K562 (cell line): Measurements from ENCODE around the gene FAHD2A. TPM values are rescaled to one million over a fixed set of nuclear protein-coding genes. Genes with fewer than 3 reads are reported as not detected.

Source experiments
- ATAC-seq: fragments of 200-7000 bp; cut with Tn5 transposase; 3 replicates; pipeline ENCODE4 v1.9.1; 2020; ENCODE audit warnings: moderate library complexity
- BruUV-seq: library from RNA; stranded (reverse); fragments of 400-500 nt; replicated peaks from 2 replicates; lab custom pipeline; 2021; lab: Mats Ljungman, UMichigan
- CTCF ChIA-PET: fragments of 300-600 bp; formaldehyde crosslinking; extraction: SDS; loops from one replicate; lab custom pipeline; 2021; ENCODE audit warnings: low intra/inter-chr PET ratio; lab: Yijun Ruan, JAX
- POLR2A ChIA-PET: fragments of 300-600, 350-650 bp; sonication (Branson Sonifier 250); formaldehyde crosslinking; extraction: SDS; loops from one replicate; lab custom pipeline; 2021; ENCODE audit warnings: antibody characterized with exemption, inconsistent platforms; lab: Yijun Ruan, JAX
- DNase-seq, 4 experiments: peaks; one replicate each; pipeline versions ENCODE4 v3.0.0 to v3.0.0-alpha.2; 2011 to 2018; ENCODE audit warnings: low spot score in 3 of 4, mixed read lengths in 3 of 4; ENCODE audit errors: extremely low read depth in 1 of 4
- FAIRE-seq: peaks from 2 replicates; lab custom pipeline; 2011; peaks lifted over from hg19 to GRCh38; lab: Jason Lieb, UNC
- H2AFZ ChIP-seq: 2 replicates; pipeline ENCODE4 v1.6.0; 2011; ENCODE audit warnings: low read depth, low read length, control low read depth, inconsistent platforms
- H3K27ac ChIP-seq: fragments of 200-600 bp; 3 replicates; pipeline ENCODE4 v1.8.0; 2011; ENCODE audit warnings: low read depth, mild to moderate bottlenecking, control low read depth, inconsistent platforms, low read length, moderate library complexity, mixed read lengths; ENCODE audit errors: extremely low read depth
- H3K27me3 ChIP-seq, 2 experiments: fragments of 300-600 bp in 1 of 2; 2 replicates in 1 of 2; 3 replicates in 1 of 2; pipeline versions ENCODE4 v1.6.0 to v1.8.0; 2011; ENCODE audit warnings: inconsistent platforms in 2 of 2, low read length in 2 of 2, mild to moderate bottlenecking in 1 of 2, mixed read lengths in 1 of 2, moderate library complexity in 1 of 2; ENCODE audit not compliant: control insufficient read depth in 2 of 2, insufficient read depth in 2 of 2
- H3K36me3 ChIP-seq: fragments of 300-600 bp; 3 replicates; pipeline ENCODE4 v1.8.0; 2011; ENCODE audit warnings: mild to moderate bottlenecking, low read length, inconsistent platforms; ENCODE audit not compliant: control insufficient read depth, insufficient read depth
- H3K4me1 ChIP-seq, 2 experiments: fragments of 200-600 bp in 1 of 2; replicated peaks in 1 of 2; 2 replicates in 1 of 2; 3 replicates in 1 of 2; pipeline versions ENCODE4 v1.5.1 to v1.8.0; 2011; ENCODE audit warnings: inconsistent platforms in 2 of 2, low read length in 2 of 2, mild to moderate bottlenecking in 1 of 2, mixed read lengths in 1 of 2, moderate library complexity in 1 of 2; ENCODE audit not compliant: control insufficient read depth in 2 of 2, insufficient read depth in 2 of 2
- H3K4me2 ChIP-seq: 2 replicates; pipeline ENCODE4 v1.6.1; 2011; ENCODE audit warnings: low read length, control low read depth, inconsistent platforms, mixed read lengths; ENCODE audit not compliant: insufficient read depth
- H3K4me3 ChIP-seq: fragments of 200-600 bp; sonication (generic), shearing (Covaris generic); 2 replicates; pipeline ENCODE4 v1.5.1; 2016; ENCODE audit warnings: control low read depth, inconsistent platforms
- H3K79me2 ChIP-seq: fragments of 200-600 bp; 3 replicates; pipeline ENCODE4 v1.8.0; 2011; ENCODE audit warnings: low read length, inconsistent platforms; ENCODE audit not compliant: control insufficient read depth, insufficient read depth
- H3K9ac ChIP-seq, 2 experiments: 2 replicates each; pipeline versions ENCODE4 v1.6.0 to v1.6.1; 2011; ENCODE audit warnings: low read depth in 2 of 2, low read length in 2 of 2, control low read depth in 1 of 2, inconsistent platforms in 1 of 2, mild to moderate bottlenecking in 1 of 2, mixed read lengths in 1 of 2; ENCODE audit not compliant: insufficient read depth in 1 of 2
- H3K9me1 ChIP-seq: one replicate; pipeline ENCODE4 v1.6.0; 2011; ENCODE audit warnings: inconsistent platforms, mild to moderate bottlenecking, low read length, moderate library complexity; ENCODE audit not compliant: control insufficient read depth, insufficient read depth
- H3K9me3 ChIP-seq: replicated peaks from 2 replicates; pipeline ENCODE4 v1.5.1; 2011; ENCODE audit warnings: low read depth, low read length, inconsistent platforms; ENCODE audit not compliant: control insufficient read depth, insufficient read depth
- H4K20me1 ChIP-seq: replicated peaks from 2 replicates; pipeline ENCODE4 v1.6.1; 2011; ENCODE audit warnings: low read length, inconsistent platforms, mixed read lengths; ENCODE audit not compliant: control insufficient read depth, insufficient read depth
- ARHGAP35 ChIP-seq: fragments of 450-650 bp; IDR thresholded peaks from 2 replicates; pipeline ENCODE4 v1.6.1; 2018; ENCODE audit not compliant: partially characterized antibody
- BCOR ChIP-seq: fragments of 450-650 bp; IDR thresholded peaks from 2 replicates; pipeline ENCODE4 v1.6.1; 2016
- CEBPB ChIP-seq: fragments of 450-650 bp; IDR thresholded peaks from 2 replicates; pipeline ENCODE4 v1.6.1; 2016; ENCODE audit warnings: missing genetic modification characterization, missing compliant biosample characterization
- DLX4 ChIP-seq: fragments of 250-450 bp; sonication (Bioruptor Pico); IDR thresholded peaks from 2 replicates; pipeline ENCODE4 v1.6.1; 2021; ENCODE audit warnings: mild to moderate bottlenecking
- HDAC1 ChIP-seq, 2 experiments: fragments of 450-650 bp; IDR thresholded peaks; 2 replicates each; pipeline ENCODE4 v1.6.1; 2016 to 2017; ENCODE audit warnings: inconsistent platforms in 1 of 2, mild to moderate bottlenecking in 1 of 2, moderate library complexity in 1 of 2
- KDM2B ChIP-seq: fragments of 250-450 bp; sonication (Bioruptor Pico); IDR thresholded peaks from 2 replicates; pipeline ENCODE4 v1.8.0; 2021; ENCODE audit warnings: mild to moderate bottlenecking, moderate library complexity
- LARP7 ChIP-seq: fragments of 450-650 bp; IDR thresholded peaks from 2 replicates; pipeline ENCODE4 v1.6.1; 2016
- NFIX ChIP-seq: fragments of 250-450 bp; sonication (Bioruptor Pico); IDR thresholded peaks from 2 replicates; pipeline ENCODE4 v1.4.0; 2020; ENCODE audit warnings: low read depth, mild to moderate bottlenecking, moderate library complexity
- NR0B1 ChIP-seq: fragments of 450-650 bp; IDR thresholded peaks from one replicate; pipeline ENCODE4 v1.6.1; 2018; ENCODE audit warnings: mild to moderate bottlenecking, moderate library complexity; ENCODE audit not compliant: partially characterized antibody
- SMAD4 ChIP-seq: fragments of 250-450 bp; sonication (Bioruptor Pico); conservative IDR thresholded peaks from 2 replicates; pipeline ENCODE4 v1.8.0; 2021; ENCODE audit warnings: inconsistent platforms, mild to moderate bottlenecking, moderate library complexity
- ZNF165 ChIP-seq: fragments of 250-450 bp; sonication (Bioruptor Pico); IDR thresholded peaks from 2 replicates; pipeline ENCODE4 v1.4.0; 2020; ENCODE audit warnings: borderline replicate concordance
- ZNF212 ChIP-seq: fragments of 450-650 bp; formaldehyde crosslinking; IDR thresholded peaks from 2 replicates; pipeline ENCODE4 v1.4.0; 2020; ENCODE audit warnings: mild to moderate bottlenecking
- ZNF282 ChIP-seq: sonication (generic); formaldehyde crosslinking; IDR thresholded peaks from 2 replicates; pipeline ENCODE4 v1.8.1; 2023; ENCODE audit warnings: missing genetic modification reagents
- WGBS: fragments of 100-300 bp; shearing (Covaris generic); methylation state at CpG from one replicate; pipeline ENCODE4 v1.1.6; 2016; ENCODE audit warnings: low coverage, mixed read lengths; ENCODE audit not compliant: insufficient coverage; ENCODE audit errors: missing lambda C conversion rate; 5-methylcytosine and 5-hydroxymethylcytosine counted together
- in situ Hi-C: fragments of 300-500 bp; cut with MboI; formaldehyde crosslinking; loops from 4 replicates; pipeline ENCODE4 v1.15.0; 2018; ENCODE audit warnings: inconsistent platforms, mixed read lengths
- intact Hi-C: fragments of 100-400 bp; cut with micrococcal nuclease; formaldehyde crosslinking; loops from 2 replicates; pipeline ENCODE4 v1.14.2; 2022
- polyA plus RNA-seq, 8 experiments: library from polyadenylated mRNA; depleted of rRNA in 4 of 8; stranded (reverse) in 5 of 8; unstranded in 3 of 8; fragments of >200 nt; fragmentation: Nextera tagmentation in 2 of 8; fragmentation: Illumina TruSeq in 1 of 8; extraction: Ambion mirVana in 2 of 8; extraction: Trizol in 1 of 8; gene quantifications; 2 replicates each; pipeline versions ENCODE4 v1.2.1 to v1.2.3, GENCODE V29; 2011 to 2014; ENCODE audit warnings: inconsistent platforms in 1 of 8, missing spikeins in 1 of 8
- total RNA-seq, 7 experiments: library from RNA; depleted of rRNA in 6 of 7; stranded (reverse); fragments of >200 nt in 6 of 7; fragmentation: Illumina TruSeq in 2 of 7; extraction: Trizol in 2 of 7; gene quantifications; 2 replicates each; pipeline versions ENCODE4 v1.2.1 to v1.2.3, GENCODE V29; 2011 to 2021; ENCODE audit warnings: low replicate concordance in 1 of 7

FAHD2A gene
- total and polyA plus RNA-seq, 9 of the 15 experiments (the other 6 are each of a cell fraction or from before 2014, with no cell fraction given): 13.8 to 41.0 (median 30.4) TPM

- H3K27ac ChIP-seq: no peak overlapping the region
- ChIA-PET CTCF (no interaction called here), POLR2A (no interaction called here)
- no peaks in the 10 kb centered on the region for H3K9me3 ChIP-seq
- H3K4me1 ChIP-seq: no peaks in the 10 kb centered on the region
- ATAC-seq (no peak), DNase-seq (no peak), FAIRE-seq (no peak)
- no peak overlapping the region for H3K4me2 ChIP-seq
- no peaks in the 10 kb centered on the region for H3K9me1 ChIP-seq
- no peaks in the 10 kb centered on the region for H3K79me2 ChIP-seq
- in situ Hi-C loops: no loop called here
- no peaks in the 10 kb centered on the region for H3K36me3 ChIP-seq
- WGBS: under 1% methylated on average over 8 of the region's 8 CpGs
- no TSS peak for BruUV-seq
- H2AFZ ChIP-seq: no peak overlapping the region
- no peak overlapping the region; a peak in 1 of 4 replicates for H3K9ac ChIP-seq
- intact Hi-C loops: no loop called here
- peaks cover 21 to 50% of the 10 kb centered on the region in 2 experiments; a peak in 4 of 5 replicates for H3K27me3 ChIP-seq
- H3K4me3 ChIP-seq: no peak overlapping the region
- H4K20me1 ChIP-seq: peaks cover 9% of the 10 kb centered on the region; the same call in 1 of the 2 replicates
- TF ChIP-seq NR0B1 (no peak), BCOR (no peak), HDAC1 (IDR thresholded peaks at IDR 0.05) (no peak), ZNF212 (CRISPR knock-in tag) (no peak), DLX4 (CRISPR knock-in tag) (no peak), LARP7 (no peak), NFIX (CRISPR knock-in tag) (no peak), ZNF165 (CRISPR knock-in tag) (no peak), ARHGAP35 (no peak), KDM2B (CRISPR knock-in tag) (no peak), ZNF282 (no peak), CEBPB (tag) (no peak), SMAD4 (CRISPR knock-in tag) (no peak)
Observed at GRCh38 chr2:95372216-95372829, 30.2 kb upstream of the FAHD2A start.
